GM19239 (cell line): ENCODE data around the gene KIF5C.
A peak's percentile ranks its signal among the peaks of the same experiment; 100 is the strongest.

Source experiments
- DNase-seq: peaks from one replicate; pipeline ENCODE4 v3.0.0; 2011; ENCODE audit warnings: low spot score; ENCODE audit not compliant: insufficient read length
- FAIRE-seq: peaks from 2 replicates; lab custom pipeline; 2011; peaks lifted over from hg19 to GRCh38; lab: Jason Lieb, UNC

The KIF5C gene

GRCh38 chr2:148981781-148982180 is 106.8 kb downstream of the KIF5C start:
- FAIRE-seq (no peak), DNase-seq (no peak)

- no peak for DNase-seq
- no peak for FAIRE-seq
Measured at GRCh38 chr2:148982282-148982681, 107.3 kb downstream of the KIF5C start.

GRCh38 chr2:148983896-148984295 is 108.9 kb downstream of the KIF5C start:
- DNase-seq (no peak), FAIRE-seq (no peak)

GRCh38 chr2:148984449-148984848 is 109.4 kb downstream of the KIF5C start:
- FAIRE-seq (no peak), DNase-seq (no peak)

GRCh38 chr2:148987286-148987685 is 112.3 kb downstream of the KIF5C start:
- no peak for FAIRE-seq
- DNase-seq, result no peak

- DNase-seq, result no peak
- FAIRE-seq, result no peak
Measured at GRCh38 chr2:148988337-148988736, 113.3 kb downstream of the KIF5C start.

- FAIRE-seq, result peak; percentile 62
- peak; percentile 28 for DNase-seq
Measured at GRCh38 chr2:148989882-148990493, 115.0 kb downstream of the KIF5C start.

- DNase-seq, result no peak
Measured at GRCh38 chr2:148990968-148991367, 115.9 kb downstream of the KIF5C start.

GRCh38 chr2:148992448-148992847 is 117.4 kb downstream of the KIF5C start:
- FAIRE-seq (no peak), DNase-seq (no peak)

More at GRCh38 chr2:148990968-148991367, 115.9 kb downstream of the KIF5C start:
- FAIRE-seq, result no peak

- DNase-seq (no peak), FAIRE-seq (no peak)
Measured at GRCh38 chr2:148993351-148993750, 118.3 kb downstream of the KIF5C start.

GRCh38 chr2:148994341-148994740 is 119.3 kb downstream of the KIF5C start:
- FAIRE-seq (no peak), DNase-seq (no peak)

GRCh38 chr2:148996805-148997204 is 121.8 kb downstream of the KIF5C start:
- DNase-seq (no peak), FAIRE-seq (no peak)

GRCh38 chr2:148998165-148998830 is 123.3 kb downstream of the KIF5C start:
- DNase-seq, result no peak
- FAIRE-seq, result no peak

- DNase-seq (no peak), FAIRE-seq (no peak)
Measured at GRCh38 chr2:148998831-148999200, 123.8 kb downstream of the KIF5C start.

GRCh38 chr2:148999451-148999921 is 124.5 kb downstream of the KIF5C start:
- DNase-seq, result no peak

GRCh38 chr2:149000158-149000938 is 125.3 kb downstream of the KIF5C start:
- no peak for DNase-seq
- no peak for FAIRE-seq

More at GRCh38 chr2:148999451-148999921, 124.5 kb downstream of the KIF5C start:
- FAIRE-seq, result no peak

GRCh38 chr2:149001496-149001895 is 126.5 kb downstream of the KIF5C start:
- FAIRE-seq, result no peak

GRCh38 chr2:149002378-149002890 is 127.4 kb downstream of the KIF5C start:
- DNase-seq (no peak), FAIRE-seq (no peak)

More at GRCh38 chr2:149001496-149001895, 126.5 kb downstream of the KIF5C start:
- no peak for DNase-seq

- DNase-seq, result no peak
- no peak for FAIRE-seq
Measured at GRCh38 chr2:149002891-149003740, 128.1 kb downstream of the KIF5C start.

GRCh38 chr2:149004836-149005235 is 129.8 kb downstream of the KIF5C start:
- no peak for DNase-seq

More at GRCh38 chr2:149004836-149005235, 129.8 kb downstream of the KIF5C start:
- no peak for FAIRE-seq
